Renal pelvis (tissue), 4 donors: Measurements from ENCODE around the gene PEF1. TPM values are rescaled to one million over a fixed set of nuclear protein-coding genes. Genes with fewer than 3 reads are reported as not detected.
"Not testable (repeated sequence)": the region's sequence is repeated elsewhere in the genome, so short reads cannot be mapped to it uniquely, and the experiment has no call there.

ENCODE experiments used
- DNase-seq: peaks from one replicate; pipeline ENCODE4 v3.0.0-alpha.2; 2013
- polyA plus RNA-seq, 3 donors: library from polyadenylated mRNA; unstranded; fragments of 120-200 nt; gene quantifications; one replicate each; pipeline ENCODE4 v1.2.1, GENCODE V29; 2013; ENCODE audit not compliant: insufficient read length in 3 of 3

PEF1 gene
- polyA plus RNA-seq, 3 donors, result 77.2 to 81.4 (median 79.1) TPM

DNA sequence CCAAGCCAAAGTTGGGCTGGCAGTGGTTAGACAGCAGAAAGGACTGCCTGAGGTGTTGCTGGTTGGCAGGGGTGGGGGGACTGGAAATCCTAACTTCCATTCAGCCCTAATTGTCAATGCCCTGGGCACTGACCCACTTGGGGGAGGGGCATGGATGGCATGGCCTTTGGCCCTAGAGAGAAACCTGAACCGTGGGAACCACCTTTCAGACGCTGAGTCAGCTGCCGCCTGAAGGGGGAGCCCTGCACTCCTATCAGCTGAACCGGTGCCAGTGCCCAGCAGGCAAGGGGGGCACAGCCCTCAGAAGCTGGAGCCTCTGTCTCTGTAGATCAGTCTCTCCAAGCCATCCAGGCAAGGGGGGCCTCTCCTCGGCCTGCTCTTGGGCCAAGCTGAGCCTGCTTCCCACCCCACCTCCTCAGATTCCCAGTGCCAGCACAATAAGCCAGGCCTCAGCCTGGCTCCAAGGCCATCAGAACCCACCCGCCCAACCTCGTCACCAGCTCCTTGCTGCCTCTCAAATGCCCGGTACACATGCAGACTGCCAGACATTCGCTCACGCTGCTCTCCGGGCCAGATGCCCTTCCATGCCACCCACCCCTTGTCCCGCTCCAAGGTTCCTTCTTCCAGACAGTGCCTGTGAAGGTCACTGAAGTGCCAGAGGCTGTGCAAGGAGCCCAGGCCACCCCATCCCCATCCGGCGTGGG is 56.8 kb downstream of the PEF1 start:
- no peak for DNase-seq

- not testable (repeated sequence) for DNase-seq
Observed at GRCh38 chr1:31587328-31587699, 57.4 kb downstream of the PEF1 start.

DNA sequence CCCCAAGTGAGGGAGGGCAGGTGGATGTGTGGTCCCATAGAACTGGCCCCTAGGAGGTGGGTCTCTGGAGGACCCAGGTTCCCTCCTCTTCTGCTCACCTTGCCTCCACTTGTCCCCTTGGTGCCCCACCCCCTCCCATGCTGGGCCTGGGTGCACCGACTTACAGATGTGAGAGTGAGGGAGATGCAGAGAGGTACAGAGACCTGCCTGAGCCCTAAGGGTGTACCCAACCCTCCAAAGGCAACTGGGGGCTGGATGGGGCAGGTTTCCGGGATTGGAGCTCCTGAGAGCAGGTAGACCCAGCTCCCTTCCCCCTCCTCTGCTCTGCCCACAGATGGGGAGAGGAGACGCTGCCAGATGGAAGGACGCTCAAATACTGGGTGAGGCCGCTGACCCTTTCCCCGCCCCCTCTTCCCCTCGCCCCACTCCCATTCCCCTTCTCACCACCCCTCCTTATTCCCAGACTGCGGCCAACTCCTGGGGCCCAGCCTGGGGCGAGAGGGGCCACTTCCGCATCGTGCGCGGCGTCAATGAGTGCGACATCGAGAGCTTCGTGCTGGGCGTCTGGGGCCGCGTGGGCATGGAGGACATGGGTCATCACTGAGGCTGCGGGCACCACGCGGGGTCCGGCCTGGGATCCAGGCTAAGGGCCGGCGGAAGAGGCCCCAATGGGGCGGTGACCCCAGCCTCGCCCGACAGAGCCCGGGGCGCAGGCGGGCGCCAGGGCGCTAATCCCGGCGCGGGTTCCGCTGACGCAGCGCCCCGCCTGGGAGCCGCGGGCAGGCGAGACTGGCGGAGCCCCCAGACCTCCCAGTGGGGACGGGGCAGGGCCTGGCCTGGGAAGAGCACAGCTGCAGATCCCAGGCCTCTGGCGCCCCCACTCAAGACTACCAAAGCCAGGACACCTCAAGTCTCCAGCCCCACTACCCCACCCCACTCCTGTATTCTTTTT is 58.0 kb downstream of the PEF1 start:
- no peak for DNase-seq

- DNase-seq, result no peak
Observed at GRCh38 chr1:31585736-31586365, 58.8 kb downstream of the PEF1 start.

GRCh38 chr1:31584869-31585735 is 59.6 kb downstream of the PEF1 start:
- no peak for DNase-seq

DNA sequence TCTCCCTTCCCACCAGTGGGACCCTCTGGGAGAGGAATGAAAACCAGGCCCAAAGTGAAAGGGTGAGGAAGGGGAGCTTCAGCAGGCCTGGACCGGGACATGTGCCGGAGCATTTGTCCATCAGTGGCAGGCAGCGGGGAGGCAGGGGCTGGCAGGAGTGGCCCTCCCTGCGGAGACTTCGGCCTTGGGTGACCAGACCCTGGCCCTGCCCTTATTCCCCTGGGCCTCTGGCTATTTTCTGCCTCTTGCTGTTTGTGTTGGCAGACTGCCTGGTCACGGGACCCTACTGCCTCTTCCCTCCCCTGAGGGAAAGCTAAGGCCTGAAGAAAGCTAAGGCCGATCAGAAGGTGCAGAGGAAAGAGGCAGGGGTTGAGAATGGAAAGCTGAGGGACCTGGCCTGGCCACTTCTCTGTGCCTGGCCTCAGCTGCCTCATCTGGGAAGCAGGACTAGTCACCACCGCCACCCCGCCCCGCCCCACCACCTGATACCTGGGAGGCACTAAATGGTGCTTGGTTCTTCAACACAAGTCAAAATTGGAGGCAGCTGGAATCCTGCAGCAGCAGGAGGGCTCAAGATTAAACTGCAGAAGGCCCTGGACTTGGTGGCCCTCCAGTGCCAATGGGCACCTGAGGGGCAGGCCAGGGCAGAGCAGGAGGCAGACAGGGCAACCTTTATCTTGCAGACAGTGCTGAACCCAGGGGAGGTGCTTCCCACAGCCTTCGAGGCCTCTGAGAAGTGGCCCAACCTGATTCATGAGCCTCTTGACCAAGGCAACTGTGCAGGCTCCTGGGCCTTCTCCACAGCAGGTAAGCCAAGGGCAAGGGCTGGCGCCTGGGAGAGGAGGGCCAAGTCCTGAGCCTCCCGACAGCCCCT is 60.4 kb downstream of the PEF1 start:
- DNase-seq, result peak; percentile 85

- DNase-seq, result no peak
Observed at GRCh38 chr1:31583082-31583994, 61.3 kb downstream of the PEF1 start.

- no peak for DNase-seq
Observed at GRCh38 chr1:31581821-31582810, 62.6 kb downstream of the PEF1 start.

DNA sequence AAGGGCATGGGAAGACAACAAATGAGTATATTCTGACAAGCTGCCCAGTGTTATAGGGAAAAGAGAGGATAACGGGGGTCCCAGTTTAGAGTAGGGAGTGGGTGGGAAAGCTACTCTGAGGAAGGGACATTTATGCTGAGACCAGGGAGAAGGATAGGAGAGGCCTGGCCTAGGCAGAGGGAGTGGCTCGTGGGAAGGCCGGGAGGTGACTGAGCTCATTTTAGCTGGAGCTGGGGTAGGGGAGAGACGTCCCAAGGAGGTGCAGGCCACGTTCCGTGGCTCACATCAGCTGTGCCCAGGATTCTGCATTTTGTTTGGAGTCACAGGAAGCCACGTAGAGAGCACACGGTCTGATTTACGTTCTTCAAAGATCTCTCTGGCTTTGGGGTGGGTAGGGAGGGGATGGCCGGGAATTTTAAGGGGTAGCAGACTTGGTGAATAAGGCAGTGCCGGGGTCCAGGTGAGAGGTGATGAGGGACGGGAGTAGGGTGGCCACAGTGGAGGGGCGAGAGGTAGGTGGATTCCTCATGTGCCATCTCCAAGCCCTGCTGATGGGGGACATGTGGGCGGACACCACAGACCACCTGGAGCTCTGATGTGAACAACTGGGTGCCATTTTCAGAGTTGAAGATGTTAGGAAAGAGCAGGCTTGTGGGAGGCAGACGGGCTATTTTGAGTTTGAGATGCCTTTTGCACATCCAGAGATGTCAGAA is 63.6 kb downstream of the PEF1 start:
- DNase-seq, result no peak

DNA sequence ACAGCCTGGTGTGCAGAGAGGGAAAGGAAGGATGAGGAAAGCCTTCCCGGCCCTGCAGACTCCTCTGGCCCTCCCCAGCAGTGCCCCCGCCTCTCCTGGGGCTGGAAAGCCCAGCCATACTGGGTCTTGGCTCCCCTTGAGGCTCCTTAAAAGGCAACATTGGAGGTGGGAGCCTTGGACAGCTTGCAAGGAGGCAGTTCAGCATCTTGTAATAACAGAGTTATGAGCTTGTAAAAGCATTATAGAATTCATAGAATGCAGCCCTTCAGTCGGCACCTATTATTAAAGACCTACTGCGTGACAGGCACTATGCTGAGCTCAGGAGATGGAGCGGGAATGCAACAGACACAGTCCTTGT is 64.2 kb downstream of the PEF1 start:
- no peak for DNase-seq

Other genes starting within 250 kb of the PEF1 start
- 10 to 100 TPM; 46.8 to 58.5 (median 58.4) TPM for gene SERINC2, start 231.7 kb downstream of the PEF1 start, polyA plus RNA-seq
- 10 to 100 TPM; 45.5 to 51.5 (median 47.4) TPM for gene TINAGL1, start 68.4 kb downstream of the PEF1 start, polyA plus RNA-seq
- gene HCRTR1, start 27.2 kb downstream of the PEF1 start, polyA plus RNA-seq, result under 1 TPM; 0.14 to 0.39 (median 0.31) TPM
- 10 to 100 TPM; 50.2 to 59.0 (median 56.5) TPM for gene COL16A1, start 59.1 kb upstream of the PEF1 start, polyA plus RNA-seq
- gene ADGRB2, start 119.5 kb upstream of the PEF1 start, polyA plus RNA-seq, result 10 to 100 TPM; 13.5 to 18.2 (median 17.8) TPM
- gene SPOCD1, start 171.1 kb upstream of the PEF1 start, polyA plus RNA-seq, result under 1 TPM; 0.14 to 0.84 (median 0.44) TPM